Liver (tissue), 3 donors: ENCODE results near the gene SPATS2.

ENCODE experiments used
- CTCF ChIP-seq: fragments of 150-350 bp; IDR thresholded peaks from 2 replicates; pipeline ENCODE4 v1.5.1; 2017; ENCODE audit warnings: improper control_type of control experiment, low read depth, low read length; ENCODE audit not compliant: missing input control
- EGR1 ChIP-seq, 2 donors: IDR thresholded peaks; 2 replicates each; pipeline ENCODE4 v1.6.1; 2016 to 2018; ENCODE audit warnings: antibody characterized with exemption in 2 of 2, low read depth in 2 of 2
- FOXA1 ChIP-seq: IDR thresholded peaks from 2 replicates; pipeline ENCODE4 v1.6.1; 2016; ENCODE audit warnings: antibody characterized with exemption
- GABPA ChIP-seq, 2 donors: IDR thresholded peaks in 1 of 2; conservative IDR thresholded peaks in 1 of 2; 2 replicates each; pipeline ENCODE4 v1.6.1; 2016; ENCODE audit warnings: antibody characterized with exemption in 2 of 2, mild to moderate bottlenecking in 1 of 2, moderate library complexity in 1 of 2
- JUND ChIP-seq, 2 donors: IDR thresholded peaks; 2 replicates each; pipeline ENCODE4 v1.6.1; 2016; ENCODE audit warnings: antibody characterized with exemption in 2 of 2
- MAX ChIP-seq: IDR thresholded peaks from 2 replicates; pipeline ENCODE4 v1.6.1; 2016; ENCODE audit warnings: antibody characterized with exemption
- RAD21 ChIP-seq, 2 donors: IDR thresholded peaks; 2 replicates each; pipeline ENCODE4 v1.6.1; 2016; ENCODE audit warnings: antibody characterized with exemption in 2 of 2, mild to moderate bottlenecking in 2 of 2
- RXRA ChIP-seq, 2 donors: IDR thresholded peaks; 2 replicates each; pipeline ENCODE4 v1.6.1; 2017 to 2018; ENCODE audit warnings: antibody characterized with exemption in 2 of 2, mild to moderate bottlenecking in 1 of 2
- SP1 ChIP-seq: IDR thresholded peaks from 2 replicates; pipeline ENCODE4 v1.6.1; 2018; ENCODE audit warnings: antibody characterized with exemption, mild to moderate bottlenecking
- TAF1 ChIP-seq: conservative IDR thresholded peaks from 2 replicates; pipeline ENCODE4 v1.6.1; 2016; ENCODE audit warnings: antibody characterized with exemption, mild to moderate bottlenecking
- YY1 ChIP-seq: IDR thresholded peaks from 2 replicates; pipeline ENCODE4 v1.6.1; 2016; ENCODE audit warnings: antibody characterized with exemption, mild to moderate bottlenecking
- TF ChIP-seq, protein P1 (sequence below): IDR thresholded peaks from 2 replicates; pipeline ENCODE4 v1.6.1; 2016; ENCODE audit warnings: antibody characterized with exemption, mild to moderate bottlenecking
- TF ChIP-seq, protein P2 (sequence below): IDR thresholded peaks from 2 replicates; pipeline ENCODE4 v1.6.1; 2016; ENCODE audit warnings: antibody characterized with exemption
- TF ChIP-seq, protein P3 (sequence below): IDR thresholded peaks from 2 replicates; pipeline ENCODE4 v1.6.1; 2016; ENCODE audit warnings: antibody characterized with exemption
- donor health status: healthy.
- donor health status: healthy.

- TF ChIP-seq CTCF (no peak), RXRA (IDR thresholded peaks at IDR 0.05) (no peak), GABPA (IDR thresholded peaks at IDR 0.05 in 1 of 2, conservative IDR thresholded peaks at IDR 0.05 in 1 of 2) (no peak), JUND (IDR thresholded peaks at IDR 0.05) (no peak), TAF1 (no peak), MAX (no peak), YY1 (no peak), EGR1 (IDR thresholded peaks at IDR 0.05; ENCODE audit: low read depth in 2 of 2) (no peak), SP1 (no peak), RAD21 (IDR thresholded peaks at IDR 0.05) (no peak), FOXA1 (no peak)
- TF ChIP-seq, protein P1, sequence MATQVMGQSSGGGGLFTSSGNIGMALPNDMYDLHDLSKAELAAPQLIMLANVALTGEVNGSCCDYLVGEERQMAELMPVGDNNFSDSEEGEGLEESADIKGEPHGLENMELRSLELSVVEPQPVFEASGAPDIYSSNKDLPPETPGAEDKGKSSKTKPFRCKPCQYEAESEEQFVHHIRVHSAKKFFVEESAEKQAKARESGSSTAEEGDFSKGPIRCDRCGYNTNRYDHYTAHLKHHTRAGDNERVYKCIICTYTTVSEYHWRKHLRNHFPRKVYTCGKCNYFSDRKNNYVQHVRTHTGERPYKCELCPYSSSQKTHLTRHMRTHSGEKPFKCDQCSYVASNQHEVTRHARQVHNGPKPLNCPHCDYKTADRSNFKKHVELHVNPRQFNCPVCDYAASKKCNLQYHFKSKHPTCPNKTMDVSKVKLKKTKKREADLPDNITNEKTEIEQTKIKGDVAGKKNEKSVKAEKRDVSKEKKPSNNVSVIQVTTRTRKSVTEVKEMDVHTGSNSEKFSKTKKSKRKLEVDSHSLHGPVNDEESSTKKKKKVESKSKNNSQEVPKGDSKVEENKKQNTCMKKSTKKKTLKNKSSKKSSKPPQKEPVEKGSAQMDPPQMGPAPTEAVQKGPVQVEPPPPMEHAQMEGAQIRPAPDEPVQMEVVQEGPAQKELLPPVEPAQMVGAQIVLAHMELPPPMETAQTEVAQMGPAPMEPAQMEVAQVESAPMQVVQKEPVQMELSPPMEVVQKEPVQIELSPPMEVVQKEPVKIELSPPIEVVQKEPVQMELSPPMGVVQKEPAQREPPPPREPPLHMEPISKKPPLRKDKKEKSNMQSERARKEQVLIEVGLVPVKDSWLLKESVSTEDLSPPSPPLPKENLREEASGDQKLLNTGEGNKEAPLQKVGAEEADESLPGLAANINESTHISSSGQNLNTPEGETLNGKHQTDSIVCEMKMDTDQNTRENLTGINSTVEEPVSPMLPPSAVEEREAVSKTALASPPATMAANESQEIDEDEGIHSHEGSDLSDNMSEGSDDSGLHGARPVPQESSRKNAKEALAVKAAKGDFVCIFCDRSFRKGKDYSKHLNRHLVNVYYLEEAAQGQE: no peak
- TF ChIP-seq, protein P2, sequence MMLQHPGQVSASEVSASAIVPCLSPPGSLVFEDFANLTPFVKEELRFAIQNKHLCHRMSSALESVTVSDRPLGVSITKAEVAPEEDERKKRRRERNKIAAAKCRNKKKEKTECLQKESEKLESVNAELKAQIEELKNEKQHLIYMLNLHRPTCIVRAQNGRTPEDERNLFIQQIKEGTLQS: no peak
- TF ChIP-seq, protein P3, sequence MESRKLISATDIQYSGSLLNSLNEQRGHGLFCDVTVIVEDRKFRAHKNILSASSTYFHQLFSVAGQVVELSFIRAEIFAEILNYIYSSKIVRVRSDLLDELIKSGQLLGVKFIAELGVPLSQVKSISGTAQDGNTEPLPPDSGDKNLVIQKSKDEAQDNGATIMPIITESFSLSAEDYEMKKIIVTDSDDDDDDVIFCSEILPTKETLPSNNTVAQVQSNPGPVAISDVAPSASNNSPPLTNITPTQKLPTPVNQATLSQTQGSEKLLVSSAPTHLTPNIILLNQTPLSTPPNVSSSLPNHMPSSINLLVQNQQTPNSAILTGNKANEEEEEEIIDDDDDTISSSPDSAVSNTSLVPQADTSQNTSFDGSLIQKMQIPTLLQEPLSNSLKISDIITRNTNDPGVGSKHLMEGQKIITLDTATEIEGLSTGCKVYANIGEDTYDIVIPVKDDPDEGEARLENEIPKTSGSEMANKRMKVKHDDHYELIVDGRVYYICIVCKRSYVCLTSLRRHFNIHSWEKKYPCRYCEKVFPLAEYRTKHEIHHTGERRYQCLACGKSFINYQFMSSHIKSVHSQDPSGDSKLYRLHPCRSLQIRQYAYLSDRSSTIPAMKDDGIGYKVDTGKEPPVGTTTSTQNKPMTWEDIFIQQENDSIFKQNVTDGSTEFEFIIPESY: no peak
Observed at GRCh38 chr12:49521389-49521788, 154.1 kb downstream of the SPATS2 start.
